K562 (cell line): ENCODE data around the gene RREB1. TPM values are rescaled to one million over a fixed set of nuclear protein-coding genes. Genes with fewer than 3 reads are reported as not detected.

Experiments
- ATAC-seq: fragments of 200-7000 bp; cut with Tn5 transposase; 3 replicates; pipeline ENCODE4 v1.9.1; 2020; ENCODE audit warnings: moderate library complexity
- BruUV-seq: library from RNA; stranded (reverse); fragments of 400-500 nt; replicated peaks from 2 replicates; lab custom pipeline; 2021; lab: Mats Ljungman, UMichigan
- CTCF ChIA-PET: fragments of 300-600 bp; formaldehyde crosslinking; extraction: SDS; loops from one replicate; lab custom pipeline; 2021; ENCODE audit warnings: low intra/inter-chr PET ratio; lab: Yijun Ruan, JAX
- POLR2A ChIA-PET: fragments of 300-600, 350-650 bp; sonication (Branson Sonifier 250); formaldehyde crosslinking; extraction: SDS; loops from one replicate; lab custom pipeline; 2021; ENCODE audit warnings: antibody characterized with exemption, inconsistent platforms; lab: Yijun Ruan, JAX
- DNase-seq, 4 experiments: peaks; one replicate each; pipeline versions ENCODE4 v3.0.0 to v3.0.0-alpha.2; 2011 to 2018; ENCODE audit warnings: low spot score in 3 of 4, mixed read lengths in 3 of 4; ENCODE audit errors: extremely low read depth in 1 of 4
- FAIRE-seq: peaks from 2 replicates; lab custom pipeline; 2011; peaks lifted over from hg19 to GRCh38; lab: Jason Lieb, UNC
- H2AFZ ChIP-seq: 2 replicates; pipeline ENCODE4 v1.6.0; 2011; ENCODE audit warnings: low read depth, low read length, control low read depth, inconsistent platforms
- H3K27ac ChIP-seq: fragments of 200-600 bp; 3 replicates; pipeline ENCODE4 v1.8.0; 2011; ENCODE audit warnings: low read depth, mild to moderate bottlenecking, control low read depth, inconsistent platforms, low read length, moderate library complexity, mixed read lengths; ENCODE audit errors: extremely low read depth
- H3K27me3 ChIP-seq, 2 experiments: fragments of 300-600 bp in 1 of 2; 2 replicates in 1 of 2; 3 replicates in 1 of 2; pipeline versions ENCODE4 v1.6.0 to v1.8.0; 2011; ENCODE audit warnings: inconsistent platforms in 2 of 2, low read length in 2 of 2, mild to moderate bottlenecking in 1 of 2, mixed read lengths in 1 of 2, moderate library complexity in 1 of 2; ENCODE audit not compliant: control insufficient read depth in 2 of 2, insufficient read depth in 2 of 2
- H3K36me3 ChIP-seq: fragments of 300-600 bp; 3 replicates; pipeline ENCODE4 v1.8.0; 2011; ENCODE audit warnings: mild to moderate bottlenecking, low read length, inconsistent platforms; ENCODE audit not compliant: control insufficient read depth, insufficient read depth
- H3K4me1 ChIP-seq, 2 experiments: fragments of 200-600 bp in 1 of 2; replicated peaks in 1 of 2; 2 replicates in 1 of 2; 3 replicates in 1 of 2; pipeline versions ENCODE4 v1.5.1 to v1.8.0; 2011; ENCODE audit warnings: inconsistent platforms in 2 of 2, low read length in 2 of 2, mild to moderate bottlenecking in 1 of 2, mixed read lengths in 1 of 2, moderate library complexity in 1 of 2; ENCODE audit not compliant: control insufficient read depth in 2 of 2, insufficient read depth in 2 of 2
- H3K4me2 ChIP-seq: 2 replicates; pipeline ENCODE4 v1.6.1; 2011; ENCODE audit warnings: low read length, control low read depth, inconsistent platforms, mixed read lengths; ENCODE audit not compliant: insufficient read depth
- H3K4me3 ChIP-seq: fragments of 200-600 bp; sonication (generic), shearing (Covaris generic); 2 replicates; pipeline ENCODE4 v1.5.1; 2016; ENCODE audit warnings: control low read depth, inconsistent platforms
- H3K79me2 ChIP-seq: fragments of 200-600 bp; 3 replicates; pipeline ENCODE4 v1.8.0; 2011; ENCODE audit warnings: low read length, inconsistent platforms; ENCODE audit not compliant: control insufficient read depth, insufficient read depth
- H3K9ac ChIP-seq, 2 experiments: 2 replicates each; pipeline versions ENCODE4 v1.6.0 to v1.6.1; 2011; ENCODE audit warnings: low read depth in 2 of 2, low read length in 2 of 2, control low read depth in 1 of 2, inconsistent platforms in 1 of 2, mild to moderate bottlenecking in 1 of 2, mixed read lengths in 1 of 2; ENCODE audit not compliant: insufficient read depth in 1 of 2
- H3K9me1 ChIP-seq: one replicate; pipeline ENCODE4 v1.6.0; 2011; ENCODE audit warnings: inconsistent platforms, mild to moderate bottlenecking, low read length, moderate library complexity; ENCODE audit not compliant: control insufficient read depth, insufficient read depth
- H3K9me3 ChIP-seq: replicated peaks from 2 replicates; pipeline ENCODE4 v1.5.1; 2011; ENCODE audit warnings: low read depth, low read length, inconsistent platforms; ENCODE audit not compliant: control insufficient read depth, insufficient read depth
- H4K20me1 ChIP-seq: replicated peaks from 2 replicates; pipeline ENCODE4 v1.6.1; 2011; ENCODE audit warnings: low read length, inconsistent platforms, mixed read lengths; ENCODE audit not compliant: control insufficient read depth, insufficient read depth
- EP400 ChIP-seq: fragments of 450-650 bp; IDR thresholded peaks from 2 replicates; pipeline ENCODE4 v1.6.1; 2017; ENCODE audit warnings: antibody characterized with exemption, mild to moderate bottlenecking, moderate library complexity
- JUN ChIP-seq, 2 experiments: sonication (generic) in 1 of 2; formaldehyde crosslinking in 1 of 2; IDR thresholded peaks; 2 replicates each; pipeline versions ENCODE4 v1.6.1 to v1.8.0; 2012 to 2022; ENCODE audit warnings: borderline replicate concordance in 2 of 2, mild to moderate bottlenecking in 2 of 2, improper control_type of control experiment in 1 of 2, low read depth in 1 of 2, low read length in 1 of 2, missing genetic modification reagents in 1 of 2
- POLR2G ChIP-seq: fragments of 200-400 bp; formaldehyde crosslinking; IDR thresholded peaks from 2 replicates; pipeline ENCODE4 v1.6.1; 2017; ENCODE audit warnings: low read depth, mild to moderate bottlenecking, antibody characterized with exemption, low read length, moderate library complexity
- RBM25 ChIP-seq: fragments of 200-400 bp; formaldehyde crosslinking; IDR thresholded peaks from 2 replicates; pipeline ENCODE4 v1.6.1; 2018; ENCODE audit warnings: low read length, low read depth, moderate library complexity; ENCODE audit not compliant: severe bottlenecking
- SLC30A9 ChIP-seq: fragments of 250-450 bp; sonication (Bioruptor Pico); IDR thresholded peaks from 2 replicates; pipeline ENCODE4 v1.8.0; 2022; ENCODE audit warnings: mild to moderate bottlenecking, moderate library complexity
- TEAD4 ChIP-seq, 2 experiments: sonication (generic) in 1 of 2; formaldehyde crosslinking in 1 of 2; IDR thresholded peaks; 2 replicates each; pipeline versions ENCODE4 v1.6.1 to v1.8.0; 2012 to 2022; ENCODE audit warnings: borderline replicate concordance in 1 of 2, inconsistent platforms in 1 of 2, low read length in 1 of 2, mild to moderate bottlenecking in 1 of 2, missing genetic modification reagents in 1 of 2
- ZNF121 ChIP-seq: sonication (generic); formaldehyde crosslinking; conservative IDR thresholded peaks from 2 replicates; pipeline ENCODE4 v1.8.0; 2022; ENCODE audit warnings: missing genetic modification reagents
- ZNF133 ChIP-seq: fragments of 250-450 bp; sonication (Bioruptor Pico); IDR thresholded peaks from 2 replicates; pipeline ENCODE4 v1.4.0; 2020; ENCODE audit warnings: mild to moderate bottlenecking
- ZNF212 ChIP-seq: fragments of 450-650 bp; formaldehyde crosslinking; IDR thresholded peaks from 2 replicates; pipeline ENCODE4 v1.4.0; 2020; ENCODE audit warnings: mild to moderate bottlenecking
- WGBS: fragments of 100-300 bp; shearing (Covaris generic); methylation state at CpG from one replicate; pipeline ENCODE4 v1.1.6; 2016; ENCODE audit warnings: low coverage, mixed read lengths; ENCODE audit not compliant: insufficient coverage; ENCODE audit errors: missing lambda C conversion rate; 5-methylcytosine and 5-hydroxymethylcytosine counted together
- in situ Hi-C: fragments of 300-500 bp; cut with MboI; formaldehyde crosslinking; loops from 4 replicates; pipeline ENCODE4 v1.15.0; 2018; ENCODE audit warnings: inconsistent platforms, mixed read lengths
- intact Hi-C: fragments of 100-400 bp; cut with micrococcal nuclease; formaldehyde crosslinking; loops from 2 replicates; pipeline ENCODE4 v1.14.2; 2022
- polyA plus RNA-seq, 8 experiments: library from polyadenylated mRNA; depleted of rRNA in 4 of 8; stranded (reverse) in 5 of 8; unstranded in 3 of 8; fragments of >200 nt; fragmentation: Nextera tagmentation in 2 of 8; fragmentation: Illumina TruSeq in 1 of 8; extraction: Ambion mirVana in 2 of 8; extraction: Trizol in 1 of 8; gene quantifications; 2 replicates each; pipeline versions ENCODE4 v1.2.1 to v1.2.3, GENCODE V29; 2011 to 2014; ENCODE audit warnings: inconsistent platforms in 1 of 8, missing spikeins in 1 of 8
- total RNA-seq, 7 experiments: library from RNA; depleted of rRNA in 6 of 7; stranded (reverse); fragments of >200 nt in 6 of 7; fragmentation: Illumina TruSeq in 2 of 7; extraction: Trizol in 2 of 7; gene quantifications; 2 replicates each; pipeline versions ENCODE4 v1.2.1 to v1.2.3, GENCODE V29; 2011 to 2021; ENCODE audit warnings: low replicate concordance in 1 of 7

The RREB1 gene
- total and polyA plus RNA-seq, 9 of the 15 experiments (the other 6 are each of a cell fraction or from before 2014, with no cell fraction given), result 3.3 to 64.2 (median 19.3) TPM

GRCh38 chr6:7283676-7284075, 175.9 kb downstream of the RREB1 start:
- 54% methylated on average over 2 of the region's 2 CpGs for WGBS
- Histone ChIP-seq H3K79me2 (no peaks in the 10 kb centered on the region), H2AFZ (no peak overlapping the region), H3K9me3 (no peaks in the 10 kb centered on the region), H3K27me3 (no peaks in the 10 kb centered on the region), H3K4me2 (no peak overlapping the region), H3K4me3 (no peak overlapping the region), H4K20me1 (no peaks in the 10 kb centered on the region), H3K27ac (no peak overlapping the region), H3K4me1 (no peaks in the 10 kb centered on the region), H3K36me3 (peaks cover 45% of the 10 kb centered on the region; the same call in 2 of the 3 replicates), H3K9ac (no peak overlapping the region), H3K9me1 (no peaks in the 10 kb centered on the region)
- intact Hi-C loops, result no loop called here
- ATAC-seq (no peak; the same call in 1 of the 3 replicates), DNase-seq (no peak), FAIRE-seq (no peak)
- in situ Hi-C loops, result loop anchor here (5.0 kb wide), 2 partner anchors 59 to 329 kb away; no protein-coding TSS in a partner anchor
- CTCF ChIA-PET, result no interaction called here
- no TSS peak for BruUV-seq
- no peak for TF ChIP-seq EP400
- POLR2A ChIA-PET, result interaction anchor here (1.6 to 3.7 kb wide), 2 partner anchors 8 to 17 kb away, joined by 6 to 16 read pairs; no protein-coding TSS in a partner anchor

GRCh38 chr6:7285416-7285815, 177.7 kb downstream of the RREB1 start:
- Histone ChIP-seq H3K36me3 (peaks cover 62% of the 10 kb centered on the region), H3K9me1 (no peaks in the 10 kb centered on the region), H3K9me3 (no peaks in the 10 kb centered on the region), H3K79me2 (no peaks in the 10 kb centered on the region), H3K27ac (no peak overlapping the region), H3K4me3 (no peak overlapping the region), H4K20me1 (no peaks in the 10 kb centered on the region), H3K4me2 (no peak overlapping the region), H2AFZ (no peak overlapping the region), H3K9ac (no peak overlapping the region), H3K27me3 (no peaks in the 10 kb centered on the region), H3K4me1 (no peaks in the 10 kb centered on the region)
- no peak for ATAC-seq
- TF ChIP-seq ZNF121 (CRISPR knock-in tag), result peak; percentile 53; the same call in 1 of the 2 replicates
- TF ChIP-seq JUN (IDR thresholded peaks at IDR 0.05; ENCODE audit: borderline replicate concordance, low read depth, low read length), result no peak
- TF ChIP-seq JUN (CRISPR knock-in tag; IDR thresholded peaks at IDR 0.05; ENCODE audit: borderline replicate concordance), result no peak
- TF ChIP-seq SLC30A9 (CRISPR knock-in tag), result no peak
- TF ChIP-seq ZNF212, result no peak
- TF ChIP-seq POLR2G, result 0 out of 2 replicates have a peak, but pooled peaks have one; percentile 23
- no peak for TF ChIP-seq TEAD4 (IDR thresholded peaks at IDR 0.05; ENCODE audit: low read length)
- no peak for TF ChIP-seq TEAD4 (CRISPR knock-in tag; IDR thresholded peaks at IDR 0.05; ENCODE audit: borderline replicate concordance)
- TF ChIP-seq ZNF133 (CRISPR knock-in tag), result no peak
- peak; percentile 14 for TF ChIP-seq RBM25
- ChIA-PET POLR2A (interaction anchor here (0.7 to 3.7 kb wide), 2 partner anchors 15 to 604 kb away, joined by 3 to 16 read pairs; no protein-coding TSS in a partner anchor), CTCF (no interaction called here)
- intact Hi-C loops, result no loop called here
- 88% methylated on average over 6 of the region's 6 CpGs for WGBS
- BruUV-seq, result no TSS peak
- in situ Hi-C loops, result no loop called here
- no peak for DNase-seq
- FAIRE-seq, result no peak
